ENCODE measurements around the gene CYTH3. TPM values are rescaled to one million over a fixed set of nuclear protein-coding genes. Genes with fewer than 3 reads are reported as not detected.

The CYTH3 gene, protein sequence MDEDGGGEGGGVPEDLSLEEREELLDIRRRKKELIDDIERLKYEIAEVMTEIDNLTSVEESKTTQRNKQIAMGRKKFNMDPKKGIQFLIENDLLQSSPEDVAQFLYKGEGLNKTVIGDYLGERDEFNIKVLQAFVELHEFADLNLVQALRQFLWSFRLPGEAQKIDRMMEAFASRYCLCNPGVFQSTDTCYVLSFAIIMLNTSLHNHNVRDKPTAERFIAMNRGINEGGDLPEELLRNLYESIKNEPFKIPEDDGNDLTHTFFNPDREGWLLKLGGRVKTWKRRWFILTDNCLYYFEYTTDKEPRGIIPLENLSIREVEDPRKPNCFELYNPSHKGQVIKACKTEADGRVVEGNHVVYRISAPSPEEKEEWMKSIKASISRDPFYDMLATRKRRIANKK
- total RNA-seq (24.4 and 39.1 TPM in 2 replicates), polyA plus RNA-seq (38.6 and 73.3 TPM in 2 replicates), polyA minus RNA-seq (ENCODE audit: low replicate concordance) (44.2 and 57.2 TPM in 2 replicates)
- 26.6 and 66.0 TPM in 2 replicates for polyA plus RNA-seq (2012)

DNA sequence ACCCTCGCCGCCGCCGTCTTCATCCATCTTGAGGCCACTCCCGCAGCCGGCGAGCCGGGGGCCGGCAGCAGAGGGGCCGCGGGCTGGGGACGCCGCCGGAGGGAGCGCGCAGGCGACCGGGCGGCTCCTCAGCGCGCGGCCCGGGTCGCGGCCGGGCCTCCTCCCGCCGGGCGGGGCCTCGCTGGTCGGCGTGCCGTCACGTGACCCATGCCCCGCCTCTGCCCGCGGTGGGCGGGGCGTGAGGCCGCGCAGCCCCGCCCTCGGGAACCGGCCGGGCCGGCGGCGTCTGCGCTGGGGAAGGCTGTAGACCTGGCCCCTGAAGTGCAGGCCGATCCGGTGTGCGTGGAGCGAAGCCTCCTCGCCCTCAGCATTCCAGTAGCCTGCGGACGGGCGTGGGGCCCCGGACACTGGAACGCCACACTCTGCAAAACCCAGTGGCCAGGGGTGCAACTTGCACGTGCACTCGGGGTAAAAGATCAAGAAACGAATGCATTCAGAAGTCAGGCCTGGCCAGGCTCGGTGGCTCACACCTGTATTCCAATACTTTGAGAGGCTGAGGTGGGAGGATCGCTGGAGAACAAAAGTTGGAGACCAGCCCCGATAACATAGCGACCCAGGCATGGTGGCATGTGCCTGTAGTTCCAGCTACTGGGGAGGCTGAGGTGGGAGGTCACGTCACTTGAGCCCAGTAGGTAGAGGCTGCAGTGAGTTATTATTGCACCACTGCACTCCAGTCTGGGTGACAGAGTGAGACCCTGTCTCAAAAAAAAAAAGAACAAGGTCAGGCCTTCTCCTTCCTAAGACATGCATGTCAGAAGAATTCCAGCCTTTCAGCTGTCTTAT lies at the start of gene CYTH3:
TSS of gene CYTH3 (minus strand) at position 144 of the 843 bp plus-strand sequence. CDS start at position 27, 117 bp downstream.
- TF ChIP-seq EZH2 (IDR thresholded peaks at IDR 0.05; ENCODE audit: low read length, missing control alignments), result no peak
- TF ChIP-seq, protein P1, sequence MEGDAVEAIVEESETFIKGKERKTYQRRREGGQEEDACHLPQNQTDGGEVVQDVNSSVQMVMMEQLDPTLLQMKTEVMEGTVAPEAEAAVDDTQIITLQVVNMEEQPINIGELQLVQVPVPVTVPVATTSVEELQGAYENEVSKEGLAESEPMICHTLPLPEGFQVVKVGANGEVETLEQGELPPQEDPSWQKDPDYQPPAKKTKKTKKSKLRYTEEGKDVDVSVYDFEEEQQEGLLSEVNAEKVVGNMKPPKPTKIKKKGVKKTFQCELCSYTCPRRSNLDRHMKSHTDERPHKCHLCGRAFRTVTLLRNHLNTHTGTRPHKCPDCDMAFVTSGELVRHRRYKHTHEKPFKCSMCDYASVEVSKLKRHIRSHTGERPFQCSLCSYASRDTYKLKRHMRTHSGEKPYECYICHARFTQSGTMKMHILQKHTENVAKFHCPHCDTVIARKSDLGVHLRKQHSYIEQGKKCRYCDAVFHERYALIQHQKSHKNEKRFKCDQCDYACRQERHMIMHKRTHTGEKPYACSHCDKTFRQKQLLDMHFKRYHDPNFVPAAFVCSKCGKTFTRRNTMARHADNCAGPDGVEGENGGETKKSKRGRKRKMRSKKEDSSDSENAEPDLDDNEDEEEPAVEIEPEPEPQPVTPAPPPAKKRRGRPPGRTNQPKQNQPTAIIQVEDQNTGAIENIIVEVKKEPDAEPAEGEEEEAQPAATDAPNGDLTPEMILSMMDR (conservative IDR thresholded peaks at IDR 0.05 in 1 of 2, IDR thresholded peaks at IDR 0.05 in 1 of 2; ENCODE audit: low read depth in 1 of 2, low read length in 2 of 2), result no peak
- Histone ChIP-seq H3K4me2 (ENCODE audit: extremely low read depth, insufficient read depth, low read length) (peak within 1 kb of the TSS; percentile 95), H3K9me3 (ENCODE audit: control insufficient read depth, insufficient read depth, low read depth, low read length) (no peaks in the 10 kb centered on the region), H3K27me3 (ENCODE audit: control insufficient read depth, insufficient read depth, low read length) (no peaks in the 10 kb centered on the region), H4K20me1 (ENCODE audit: control insufficient read depth, extremely low read depth, insufficient read depth, low read length) (no peaks in the 10 kb centered on the region), H3K36me3 (ENCODE audit: control insufficient read depth, insufficient read depth, low read length) (no peaks in the 10 kb centered on the region), H3K4me3 (replicated peaks in 1 of 4; ENCODE audit: control extremely low read depth in 1 of 4, insufficient read depth in 1 of 4, low read depth in 3 of 4, low read length in 4 of 4) (peak within 1 kb of the TSS; percentile 88 to 96 (median 92)), H3K79me2 (ENCODE audit: control insufficient read depth, insufficient read depth, low read length) (peaks cover 43% of the 10 kb centered on the region), H3K27ac (ENCODE audit: insufficient read depth, low read length) (peak within 1 kb of the TSS; percentile 56), H2AFZ (ENCODE audit: low read length) (peak within 1 kb of the TSS; percentile 82), H3K9ac (ENCODE audit: insufficient read depth, low read length) (peak within 1 kb of the TSS; percentile 81), H3K4me1 (ENCODE audit: control insufficient read depth, extremely low read depth, insufficient read depth, low read length) (peaks cover 12% of the 10 kb centered on the region)
- DNase-seq (ENCODE audit: low read depth in 2 of 2), result peak; percentile 64 to 70

DNA sequence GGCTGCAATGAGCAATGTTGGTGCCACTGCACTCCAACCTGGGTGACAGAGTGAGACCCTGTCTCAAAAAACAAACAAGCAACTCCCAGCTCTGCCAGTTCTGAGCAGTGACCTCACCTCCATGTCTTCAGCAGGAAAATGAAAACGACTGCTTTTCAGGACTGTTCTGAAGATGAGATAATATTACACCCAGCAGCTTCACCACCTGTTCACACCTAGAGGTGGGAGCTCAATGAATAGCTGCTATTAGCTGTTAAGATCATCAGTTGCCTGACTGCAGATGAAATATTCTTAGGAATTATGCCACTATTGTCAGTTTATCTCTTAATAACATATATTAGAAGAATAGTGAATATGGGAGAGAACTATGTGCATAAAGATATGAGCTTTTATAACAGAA lies 48.4 kb upstream of the CYTH3 start:
- H3K27me3 ChIP-seq (ENCODE audit: control insufficient read depth, insufficient read depth, low read length), result no peaks in the 10 kb centered on the region
- no peaks in the 10 kb centered on the region for H3K79me2 ChIP-seq (ENCODE audit: control insufficient read depth, insufficient read depth, low read length)
- H3K4me1 ChIP-seq (ENCODE audit: control insufficient read depth, extremely low read depth, insufficient read depth, low read length), result peaks cover 4% of the 10 kb centered on the region
- TF ChIP-seq EZH2 (IDR thresholded peaks at IDR 0.05; ENCODE audit: low read length, missing control alignments), result no peak
- TF ChIP-seq, protein P1 (conservative IDR thresholded peaks at IDR 0.05 in 1 of 2, IDR thresholded peaks at IDR 0.05 in 1 of 2; ENCODE audit: low read depth in 1 of 2, low read length in 2 of 2), result no peak
- no peak overlapping the region for H3K4me2 ChIP-seq (ENCODE audit: extremely low read depth, insufficient read depth, low read length)
- no peaks in the 10 kb centered on the region for H3K9me3 ChIP-seq (ENCODE audit: control insufficient read depth, insufficient read depth, low read depth, low read length)
- H3K9ac ChIP-seq (ENCODE audit: insufficient read depth, low read length), result no peak overlapping the region
- H3K36me3 ChIP-seq (ENCODE audit: control insufficient read depth, insufficient read depth, low read length), result no peaks in the 10 kb centered on the region
- H4K20me1 ChIP-seq (ENCODE audit: control insufficient read depth, extremely low read depth, insufficient read depth, low read length), result no peaks in the 10 kb centered on the region
- H2AFZ ChIP-seq (ENCODE audit: low read length), result no peak overlapping the region
- H3K4me3 ChIP-seq (replicated peaks in 1 of 4; ENCODE audit: control extremely low read depth in 1 of 4, insufficient read depth in 1 of 4, low read depth in 3 of 4, low read length in 4 of 4), result no peak overlapping the region
- H3K27ac ChIP-seq (ENCODE audit: insufficient read depth, low read length), result no peak overlapping the region
- DNase-seq (ENCODE audit: low read depth in 2 of 2), result no peak

All from fibroblast of lung (primary cell).